Kidney (tissue), 14 donors: ENCODE measurements around the gene PACSIN3. TPM values are rescaled to one million over a fixed set of nuclear protein-coding genes. Genes with fewer than 3 reads are reported as not detected.
A peak's percentile ranks its signal among the peaks of the same experiment; 100 is the strongest.

Experiments
- DNase-seq, 5 donors: peaks; one replicate each; pipeline ENCODE4 v3.0.0-alpha.2; 2013 to 2020
- FAIRE-seq: peaks from 2 replicates; lab custom pipeline; 2012; peaks lifted over from hg19 to GRCh38; lab: Jason Lieb, UNC
- H3K27ac ChIP-seq, 2 donors: one replicate each; pipeline ENCODE4 v1.7.0; 2013; ENCODE audit warnings: low read depth in 2 of 2, low read length in 2 of 2, inconsistent platforms in 1 of 2
- H3K27me3 ChIP-seq: one replicate; pipeline ENCODE4 v1.7.1; 2013; ENCODE audit warnings: low read length, inconsistent platforms; ENCODE audit not compliant: control insufficient read depth, insufficient read depth
- H3K36me3 ChIP-seq, 3 donors: one replicate each; pipeline versions ENCODE4 v1.7.0 to v1.7.1; 2013; ENCODE audit warnings: low read length in 3 of 3, control low read depth in 1 of 3, inconsistent platforms in 1 of 3; ENCODE audit not compliant: insufficient read depth in 3 of 3, control insufficient read depth in 2 of 3
- H3K4me1 ChIP-seq, 3 donors: one replicate each; pipeline versions ENCODE4 v1.7.0 to v1.7.1; 2013; ENCODE audit warnings: low read length in 3 of 3, inconsistent platforms in 1 of 3, low read depth in 1 of 3; ENCODE audit not compliant: control insufficient read depth in 2 of 3, insufficient read depth in 2 of 3
- H3K4me3 ChIP-seq, 3 donors: one replicate each; pipeline versions ENCODE4 v1.7.0 to v1.8.1; 2013; ENCODE audit warnings: low read length in 3 of 3, control low read depth in 1 of 3, inconsistent platforms in 1 of 3
- H3K9ac ChIP-seq, 3 donors: one replicate each; pipeline versions ENCODE4 v1.7.0 to v1.7.1; 2013; ENCODE audit warnings: low read length in 3 of 3, control low read depth in 1 of 3, inconsistent platforms in 1 of 3
- H3K9me3 ChIP-seq, 3 donors: one replicate each; pipeline versions ENCODE4 v1.7.0 to v1.7.1; 2013; ENCODE audit warnings: low read length in 3 of 3, control low read depth in 1 of 3, inconsistent platforms in 1 of 3; ENCODE audit not compliant: control insufficient read depth in 2 of 3, insufficient read depth in 1 of 3
- intact Hi-C: fragments of 100-400 bp; cut with DNase I; formaldehyde crosslinking; loops from one replicate; pipeline ENCODE4 v1.11.1; 2022
- polyA plus RNA-seq: library from polyadenylated mRNA; stranded (reverse); fragments of 350-450 nt; fragmentation: Illumina TruSeq; extraction: RNeasy Lipid Tissue Mini Kit (QIAGEN cat#74804); gene quantifications from one replicate; pipeline ENCODE4 v1.2.3, GENCODE V29; 2014; ENCODE audit warnings: low read depth, low replicate concordance; ENCODE audit not compliant: insufficient read depth
- total RNA-seq: library from RNA; stranded (reverse); fragmentation: NEBNext Ultra II Directional; extraction: Animal tissue kit (Norgen Biotek cat#: 25700); gene quantifications from one replicate; pipeline ENCODE4 v1.2.1, GENCODE V29; 2021
- TF ChIP-seq, protein P1 (sequence below): IDR thresholded peaks from 3 replicates; pipeline ENCODE4 v1.5.1; 2012; ENCODE audit warnings: mild to moderate bottlenecking, moderate library complexity, borderline replicate concordance; ENCODE audit not compliant: insufficient read depth; ENCODE audit errors: extremely low read depth
- donor health status: control.
- donor health status: control.
- donor health status: control.
- donor health status: control.
- donor health status: control.
- donor health status: DM: yes; HTN: yes; CAD: no.
- donor health status: Normal renal cell carcinoma (clear cell type).

PACSIN3 gene
- total and polyA plus RNA-seq, 2 donors from 2014 or later = 15.1 to 28.5 TPM

- no peak overlapping the region for H3K27ac ChIP-seq
- peaks cover 2 to 16% (median 8%) of the 10 kb centered on the region in 3 donors for H3K36me3 ChIP-seq
- intact Hi-C loops = no loop called here
- H3K9me3 ChIP-seq = no peaks in the 10 kb centered on the region
- TF ChIP-seq, protein P1, sequence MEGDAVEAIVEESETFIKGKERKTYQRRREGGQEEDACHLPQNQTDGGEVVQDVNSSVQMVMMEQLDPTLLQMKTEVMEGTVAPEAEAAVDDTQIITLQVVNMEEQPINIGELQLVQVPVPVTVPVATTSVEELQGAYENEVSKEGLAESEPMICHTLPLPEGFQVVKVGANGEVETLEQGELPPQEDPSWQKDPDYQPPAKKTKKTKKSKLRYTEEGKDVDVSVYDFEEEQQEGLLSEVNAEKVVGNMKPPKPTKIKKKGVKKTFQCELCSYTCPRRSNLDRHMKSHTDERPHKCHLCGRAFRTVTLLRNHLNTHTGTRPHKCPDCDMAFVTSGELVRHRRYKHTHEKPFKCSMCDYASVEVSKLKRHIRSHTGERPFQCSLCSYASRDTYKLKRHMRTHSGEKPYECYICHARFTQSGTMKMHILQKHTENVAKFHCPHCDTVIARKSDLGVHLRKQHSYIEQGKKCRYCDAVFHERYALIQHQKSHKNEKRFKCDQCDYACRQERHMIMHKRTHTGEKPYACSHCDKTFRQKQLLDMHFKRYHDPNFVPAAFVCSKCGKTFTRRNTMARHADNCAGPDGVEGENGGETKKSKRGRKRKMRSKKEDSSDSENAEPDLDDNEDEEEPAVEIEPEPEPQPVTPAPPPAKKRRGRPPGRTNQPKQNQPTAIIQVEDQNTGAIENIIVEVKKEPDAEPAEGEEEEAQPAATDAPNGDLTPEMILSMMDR = peak; percentile 33
- H3K4me1 ChIP-seq = peaks cover 4 to 22% (median 21%) of the 10 kb centered on the region in 3 donors
- no peak overlapping the region for H3K9ac ChIP-seq
- no peak overlapping the region for H3K4me3 ChIP-seq
- DNase-seq (peak in 1 of 5 donors; percentile 40), FAIRE-seq (no peak)
- H3K27me3 ChIP-seq = no peaks in the 10 kb centered on the region
Observed at GRCh38 chr11:47179655-47179991, 6.6 kb downstream of the PACSIN3 start.

- H3K9me3 ChIP-seq = no peaks in the 10 kb centered on the region
- no peak overlapping the region for H3K4me3 ChIP-seq
- DNase-seq (no peak), FAIRE-seq (no peak)
- H3K9ac ChIP-seq = no peak overlapping the region
- H3K27me3 ChIP-seq = no peaks in the 10 kb centered on the region
- peaks cover 2 to 16% (median 8%) of the 10 kb centered on the region in 3 donors for H3K36me3 ChIP-seq
- no peak overlapping the region for H3K27ac ChIP-seq
- peaks cover 4 to 22% (median 16%) of the 10 kb centered on the region in 3 donors for H3K4me1 ChIP-seq
- intact Hi-C loops = no loop called here
- TF ChIP-seq, protein P1 = no peak
Observed at GRCh38 chr11:47178737-47179654, 7.2 kb downstream of the PACSIN3 start.

DNA sequence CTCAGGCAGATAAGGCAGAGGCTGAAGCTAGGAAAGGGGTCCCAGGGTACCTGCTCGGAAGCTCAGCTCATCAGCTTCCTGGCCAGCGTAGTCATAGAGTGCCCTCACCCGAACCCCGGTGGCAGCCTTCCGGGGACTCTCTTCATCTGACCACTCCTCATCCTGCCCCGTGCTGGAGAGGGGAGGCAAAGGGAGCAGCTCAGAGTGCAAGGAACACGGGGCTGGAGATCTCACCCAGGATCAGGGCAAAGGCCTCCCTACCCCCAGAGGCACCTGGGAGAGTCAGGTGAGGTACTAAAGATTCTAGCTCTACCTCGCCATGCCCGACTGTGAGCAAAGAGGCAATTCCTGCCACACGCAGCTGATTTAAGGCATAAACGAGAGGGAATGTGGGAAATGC is 7.9 kb downstream of the PACSIN3 start:
- no peak for DNase-seq
- intact Hi-C loops = no loop called here
- H3K4me1 ChIP-seq = peaks cover 4 to 22% (median 16%) of the 10 kb centered on the region in 3 donors

More for the DNA sequence above, 7.9 kb downstream of the PACSIN3 start:
- Histone ChIP-seq H3K9me3 (no peaks in the 10 kb centered on the region), H3K9ac (peak overlapping the region in 1 of 3 donors; percentile 90), H3K4me3 (no peak overlapping the region), H3K27me3 (no peaks in the 10 kb centered on the region), H3K36me3 (peaks cover 2 to 16% (median 10%) of the 10 kb centered on the region in 3 donors), H3K27ac (no peak overlapping the region)
- TF ChIP-seq, protein P1 = no peak
- no peak for FAIRE-seq
